Upper lobe of left lung (tissue), 6 donors: ENCODE data around the gene MTCP1. TPM values are rescaled to one million over a fixed set of nuclear protein-coding genes. Genes with fewer than 3 reads are reported as not detected.

ENCODE experiments used
- ATAC-seq, 2 donors: fragments of 200-7000 bp; cut with Tn5 transposase; one replicate each; pipeline ENCODE4 v1.9.1; 2022; ENCODE audit warnings: mild to moderate bottlenecking in 2 of 2, moderate library complexity in 2 of 2; ENCODE audit not compliant: low FRiP score in 2 of 2
- DNase-seq, 2 donors: peaks; one replicate each; pipeline ENCODE4 v3.0.0-alpha.2; 2019 to 2020
- H3K27ac ChIP-seq, 4 donors: fragments of 200-600 bp; sonication (generic); one replicate each; pipeline ENCODE4 v1.5.1; 2016 to 2019
- H3K27me3 ChIP-seq, 4 donors: fragments of 200-600 bp; sonication (generic); one replicate each; pipeline ENCODE4 v1.5.1; 2017 to 2019
- H3K36me3 ChIP-seq, 4 donors: fragments of 200-600 bp; sonication (generic); one replicate each; pipeline ENCODE4 v1.5.1; 2016 to 2019
- H3K4me1 ChIP-seq, 4 donors: fragments of 200-600 bp; sonication (generic); one replicate each; pipeline ENCODE4 v1.5.1; 2018 to 2019
- H3K4me3 ChIP-seq, 4 donors: fragments of 200-600 bp; sonication (generic); one replicate each; pipeline ENCODE4 v1.5.1; 2017 to 2019; ENCODE audit warnings: mild to moderate bottlenecking in 2 of 4, moderate library complexity in 1 of 4
- H3K9me3 ChIP-seq, 4 donors: fragments of 200-600 bp; sonication (generic); one replicate each; pipeline ENCODE4 v1.5.1; 2018 to 2019
- EP300 ChIP-seq, 4 donors: sonication (generic); formaldehyde crosslinking; IDR thresholded peaks; one replicate each; pipeline ENCODE4 v1.5.1; 2017; ENCODE audit warnings: antibody characterized with exemption in 4 of 4, control low read depth in 2 of 4
- POLR2A ChIP-seq, 4 donors: fragments of 450-650 bp; IDR thresholded peaks; one replicate each; pipeline ENCODE4 v1.5.1; 2016 to 2017; ENCODE audit warnings: antibody characterized with exemption in 4 of 4, mild to moderate bottlenecking in 2 of 4
- POLR2AphosphoS5 ChIP-seq, 2 donors: sonication (generic); formaldehyde crosslinking; IDR thresholded peaks; one replicate each; pipeline ENCODE4 v1.5.1; 2017; ENCODE audit warnings: antibody characterized with exemption in 2 of 2
- WGBS, 2 donors: methylation state at CpG; one replicate each; pipeline ENCODE4 v1.1.5; 2017 to 2018; 5-methylcytosine and 5-hydroxymethylcytosine counted together
- total RNA-seq, 6 donors: library from RNA; depleted of rRNA in 4 of 6; stranded (reverse); fragments of >200 nt in 4 of 6; gene quantifications; one replicate each; pipeline versions ENCODE4 v1.1.0 to v1.2.1, GENCODE V29; 2016 to 2021
- TF ChIP-seq, protein P1 (sequence below), 6 experiments: fragments of 450-650 bp in 4 of 6; fragments of 200-600 bp in 2 of 6; sonication (generic) in 2 of 6; IDR thresholded peaks; one replicate each; pipeline ENCODE4 v1.5.1; 2016 to 2019; ENCODE audit warnings: antibody characterized with exemption in 6 of 6
- donor health status: DM: no; HTN: no; CAD: no; lungs with moderate emphysema.
- donor health status: DM: no; HTN: yes; CAD: no; lungs with severe emphysema.

MTCP1 gene
- total RNA-seq, 6 donors from 2014 or later, result 3.4 to 12.3 (median 8.0) TPM

DNA sequence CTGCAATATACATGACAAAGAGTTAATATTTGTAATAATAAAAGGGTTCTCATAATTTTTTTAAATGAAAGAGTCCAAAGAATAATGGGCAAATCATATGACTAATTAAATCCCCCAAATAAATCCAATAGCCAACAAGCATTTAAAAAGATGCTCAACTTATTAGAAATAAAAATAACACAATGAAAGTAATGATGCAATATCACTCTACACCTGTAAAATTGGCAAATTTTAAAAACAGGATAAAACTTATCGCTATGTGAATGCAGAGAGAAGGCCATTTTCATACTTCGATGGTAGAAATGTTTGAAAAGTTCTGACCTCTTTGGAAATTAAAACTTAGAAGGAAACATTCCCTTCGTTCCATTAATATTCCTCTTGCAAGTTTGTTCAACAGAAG is 50.3 kb downstream of the MTCP1 start:
- no peak overlapping the region for H3K27ac ChIP-seq
- ATAC-seq (no peak), DNase-seq (no peak)
- H3K36me3 ChIP-seq, result no peaks in the 10 kb centered on the region
- H3K27me3 ChIP-seq, result no peaks in the 10 kb centered on the region
- H3K4me1 ChIP-seq, result no peaks in the 10 kb centered on the region
- WGBS, 2 donors, result 82 to 93% methylated on average over 3 of the region's 3 CpGs
- TF ChIP-seq, protein P1, sequence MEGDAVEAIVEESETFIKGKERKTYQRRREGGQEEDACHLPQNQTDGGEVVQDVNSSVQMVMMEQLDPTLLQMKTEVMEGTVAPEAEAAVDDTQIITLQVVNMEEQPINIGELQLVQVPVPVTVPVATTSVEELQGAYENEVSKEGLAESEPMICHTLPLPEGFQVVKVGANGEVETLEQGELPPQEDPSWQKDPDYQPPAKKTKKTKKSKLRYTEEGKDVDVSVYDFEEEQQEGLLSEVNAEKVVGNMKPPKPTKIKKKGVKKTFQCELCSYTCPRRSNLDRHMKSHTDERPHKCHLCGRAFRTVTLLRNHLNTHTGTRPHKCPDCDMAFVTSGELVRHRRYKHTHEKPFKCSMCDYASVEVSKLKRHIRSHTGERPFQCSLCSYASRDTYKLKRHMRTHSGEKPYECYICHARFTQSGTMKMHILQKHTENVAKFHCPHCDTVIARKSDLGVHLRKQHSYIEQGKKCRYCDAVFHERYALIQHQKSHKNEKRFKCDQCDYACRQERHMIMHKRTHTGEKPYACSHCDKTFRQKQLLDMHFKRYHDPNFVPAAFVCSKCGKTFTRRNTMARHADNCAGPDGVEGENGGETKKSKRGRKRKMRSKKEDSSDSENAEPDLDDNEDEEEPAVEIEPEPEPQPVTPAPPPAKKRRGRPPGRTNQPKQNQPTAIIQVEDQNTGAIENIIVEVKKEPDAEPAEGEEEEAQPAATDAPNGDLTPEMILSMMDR (IDR thresholded peaks at IDR 0.05), result no peak
- TF ChIP-seq EP300 (IDR thresholded peaks at IDR 0.05), result no peak
- no peak for TF ChIP-seq POLR2A (IDR thresholded peaks at IDR 0.05)
- TF ChIP-seq POLR2AphosphoS5 (IDR thresholded peaks at IDR 0.05), result no peak
- H3K9me3 ChIP-seq, result no peaks in the 10 kb centered on the region
- peak overlapping the region in 2 of 4 donors; percentile 10 to 33 for H3K4me3 ChIP-seq

Other genes starting within 250 kb of the MTCP1 start
- gene SMIM9, start 236.5 kb downstream of the MTCP1 start, total RNA-seq, result 1 to 10 TPM in 1 of 6 donors, not detected in 5; 1.5 TPM
- 10 to 100 TPM in 4 of 6 donors, 1 to 10 TPM in 1, not detected in 1; 9.3 to 53.1 (median 20.8) TPM for gene F8A1, start 184.8 kb downstream of the MTCP1 start, total RNA-seq
- gene F8, start 48.4 kb downstream of the MTCP1 start, total RNA-seq, result 10 to 100 TPM in 5 of 6 donors, 1 to 10 TPM in 1; 4.3 to 47.1 (median 21.7) TPM
- gene FUNDC2, start 44.3 kb downstream of the MTCP1 start, total RNA-seq, result 10 to 100 TPM; 18.3 to 93.9 (median 50.2) TPM
- 10 to 100 TPM in 2 of 6 donors, 1 to 10 TPM in 4; 4.4 to 14.9 (median 7.8) TPM for gene CMC4, start within 50 bp of the MTCP1 start, total RNA-seq
- gene BRCC3, start 372 bp upstream of the MTCP1 start, total RNA-seq, result 10 to 100 TPM; 11.6 to 21.0 (median 16.1) TPM
- 10 to 100 TPM in 5 of 6 donors, 1 to 10 TPM in 1; 6.0 to 36.1 (median 21.5) TPM for gene VBP1, start 145.3 kb upstream of the MTCP1 start, total RNA-seq
- 1 to 10 TPM in 1 of 6 donors, under 1 TPM in 4, not detected in 1; 0.30 to 1.2 (median 0.44) TPM for gene RAB39B, start 193.4 kb upstream of the MTCP1 start, total RNA-seq